HUES48 (cell line): ENCODE results near the gene IPO8.

Source experiments
- H3K27ac ChIP-seq: one replicate; pipeline ENCODE4 v1.7.0; 2013; ENCODE audit warnings: low read depth, low read length, inconsistent platforms
- H3K27me3 ChIP-seq: 2 replicates; pipeline ENCODE4 v1.6.1; 2013; ENCODE audit warnings: mild to moderate bottlenecking, low read length; ENCODE audit not compliant: control insufficient read depth, insufficient read depth
- H3K36me3 ChIP-seq: 2 replicates; pipeline ENCODE4 v1.6.1; 2013; ENCODE audit warnings: low read length; ENCODE audit not compliant: control insufficient read depth, insufficient read depth
- H3K4me1 ChIP-seq: 2 replicates; pipeline ENCODE4 v1.6.1; 2013; ENCODE audit warnings: mild to moderate bottlenecking, low read length; ENCODE audit not compliant: control insufficient read depth, insufficient read depth
- H3K4me3 ChIP-seq: 2 replicates; pipeline ENCODE4 v1.5.1; 2013; ENCODE audit warnings: mild to moderate bottlenecking, low read depth, low read length
- H3K9ac ChIP-seq: 2 replicates; pipeline ENCODE4 v1.6.1; 2013; ENCODE audit warnings: mild to moderate bottlenecking, low read depth, low read length, moderate library complexity
- H3K9me3 ChIP-seq: 2 replicates; pipeline ENCODE4 v1.6.1; 2013; ENCODE audit warnings: low read length; ENCODE audit not compliant: control insufficient read depth, insufficient read depth

The IPO8 gene

DNA sequence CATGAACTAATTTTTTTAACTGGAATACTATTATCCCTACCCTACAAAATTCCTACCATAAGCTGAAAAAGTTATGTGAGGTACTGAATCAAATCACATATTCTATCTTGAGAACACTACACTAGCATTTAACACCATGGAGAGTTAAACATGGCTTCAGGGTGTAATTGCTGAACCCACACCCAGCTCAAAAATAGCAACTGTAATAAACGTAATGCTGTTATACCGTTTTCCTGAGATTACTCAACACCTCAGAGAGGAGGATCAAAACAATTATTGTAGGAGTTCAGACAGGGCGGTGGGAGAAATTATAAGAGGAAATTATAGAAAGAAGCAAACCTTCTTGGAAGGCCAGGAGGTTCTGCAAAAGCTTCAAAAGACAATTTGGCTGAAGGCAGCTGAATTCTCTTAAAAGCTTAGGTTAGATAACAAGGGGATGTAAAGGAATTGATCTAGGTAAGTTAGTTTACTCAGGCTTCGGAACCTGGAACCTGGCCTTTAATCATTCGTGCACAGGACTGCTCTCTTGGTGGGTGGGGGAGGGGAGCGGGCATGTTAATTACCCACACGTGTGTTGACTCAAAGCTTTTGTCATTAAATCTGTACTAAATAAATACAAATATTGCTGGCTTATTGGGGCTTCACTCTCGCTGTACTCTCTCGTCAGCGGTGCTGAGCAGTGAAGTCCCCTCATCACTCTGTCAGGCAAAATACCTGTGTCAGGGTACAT is 12.1 kb upstream of the IPO8 start:
- Histone ChIP-seq H3K36me3 (peaks cover 40% of the 10 kb centered on the region), H3K4me1 (0 out of 2 replicates have a peak, but pooled peaks cover 5% of the 10 kb centered on the region), H3K9ac (no peak overlapping the region), H3K4me3 (no peak overlapping the region), H3K27me3 (no peaks in the 10 kb centered on the region), H3K9me3 (no peaks in the 10 kb centered on the region), H3K27ac (no peak overlapping the region)

DNA sequence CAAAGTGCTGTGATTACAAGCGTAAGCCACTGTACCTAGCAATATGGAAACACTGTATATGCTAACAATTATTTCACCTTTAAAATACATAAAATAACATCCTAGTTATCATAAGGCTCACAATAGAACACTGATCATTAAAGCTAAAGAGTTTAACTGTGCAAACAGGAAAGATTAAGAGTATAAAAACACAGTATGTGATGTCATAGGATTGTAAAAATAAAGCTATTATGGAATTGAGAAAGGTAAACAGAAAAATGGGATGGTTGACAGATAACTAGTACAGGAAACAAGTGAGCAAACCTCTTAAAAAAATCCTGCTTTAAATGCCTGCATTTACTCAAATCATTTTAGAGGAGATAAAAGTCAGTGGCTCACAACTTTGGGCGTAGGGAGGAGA is 10.8 kb upstream of the IPO8 start:
- H3K9ac ChIP-seq, result no peak overlapping the region
- H3K4me1 ChIP-seq, result 0 out of 2 replicates have a peak, but pooled peaks cover 5% of the 10 kb centered on the region
- H3K36me3 ChIP-seq, result peaks cover 28% of the 10 kb centered on the region
- no peak overlapping the region for H3K4me3 ChIP-seq
- H3K27ac ChIP-seq, result no peak overlapping the region
- no peaks in the 10 kb centered on the region for H3K27me3 ChIP-seq
- no peaks in the 10 kb centered on the region for H3K9me3 ChIP-seq

DNA sequence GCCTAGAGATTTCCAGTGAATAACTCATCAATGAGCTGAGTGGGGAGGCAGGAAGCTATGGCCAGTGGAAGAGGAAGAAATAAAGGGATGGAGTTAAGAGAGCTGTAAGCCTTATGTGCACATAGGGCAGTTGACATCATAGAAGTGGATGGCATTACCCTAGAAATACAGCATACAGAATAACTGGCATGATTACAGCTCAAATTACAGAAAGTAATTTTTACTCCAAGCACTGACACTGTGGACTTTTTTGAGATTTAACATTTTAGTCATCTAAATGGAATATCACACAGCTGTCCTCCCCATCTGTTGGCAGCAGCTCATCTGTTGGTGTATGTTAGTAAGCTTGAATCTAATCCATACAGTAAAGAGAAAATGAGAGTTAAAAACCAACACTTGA is 5.4 kb upstream of the IPO8 start:
- no peaks in the 10 kb centered on the region for H3K9me3 ChIP-seq
- H3K4me3 ChIP-seq, result no peak overlapping the region
- H3K27ac ChIP-seq, result no peak overlapping the region
- peaks cover 12% of the 10 kb centered on the region for H3K4me1 ChIP-seq
- no peaks in the 10 kb centered on the region for H3K36me3 ChIP-seq
- H3K27me3 ChIP-seq, result no peaks in the 10 kb centered on the region
- H3K9ac ChIP-seq, result no peak overlapping the region

DNA sequence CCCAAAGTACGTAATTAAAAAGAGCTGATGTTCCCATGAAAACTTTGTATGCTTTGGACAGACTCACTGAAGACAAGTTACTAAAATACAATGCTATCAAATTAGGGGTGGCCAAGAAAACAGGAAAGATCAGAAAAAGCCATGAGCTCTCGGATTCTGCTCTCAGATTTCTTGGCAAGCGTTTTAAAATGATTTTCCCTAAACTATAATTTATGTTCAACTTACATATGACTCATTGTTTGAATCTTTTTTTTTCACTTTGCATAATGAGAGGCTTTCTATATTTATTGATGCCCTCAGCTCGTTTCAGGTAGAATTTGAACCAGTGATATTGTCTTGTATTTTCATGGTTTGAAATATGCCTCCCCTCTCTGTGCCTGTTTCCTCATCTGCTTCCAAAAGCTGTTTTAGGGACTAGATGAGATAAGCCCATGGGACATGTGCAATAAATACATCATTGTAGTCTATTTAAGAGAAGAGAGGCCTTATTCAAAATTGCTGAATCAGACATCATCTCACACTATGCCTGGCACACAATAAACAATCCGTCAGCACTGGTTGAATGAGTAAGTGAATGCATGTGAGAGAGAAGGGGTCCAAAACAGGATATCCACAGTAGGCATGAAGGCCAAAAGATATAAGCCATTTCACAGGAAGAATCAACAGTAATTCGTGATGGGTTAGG is 4.7 kb upstream of the IPO8 start:
- Histone ChIP-seq H3K9me3 (no peaks in the 10 kb centered on the region), H3K27ac (no peak overlapping the region), H3K4me3 (no peak overlapping the region)

DNA sequence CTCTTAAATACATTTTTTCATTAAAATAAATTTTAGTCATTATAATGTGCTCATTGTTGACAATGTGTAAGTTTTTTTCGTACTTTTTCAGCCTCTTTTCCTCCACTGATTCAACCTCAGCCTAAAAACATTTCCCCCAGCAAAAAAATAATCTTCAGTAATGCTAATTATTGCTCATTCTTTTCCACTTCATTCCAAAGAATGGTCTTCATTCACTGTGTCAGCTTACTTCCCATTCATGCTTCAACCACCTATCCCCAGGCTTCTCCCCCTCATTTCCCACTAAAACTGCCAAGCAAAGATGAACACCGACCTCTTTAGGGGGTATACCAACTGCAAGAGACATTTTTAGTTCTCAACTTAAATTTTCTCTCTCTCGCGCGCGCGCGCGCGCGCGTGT is 2.7 kb upstream of the IPO8 start:
- no peak overlapping the region for H3K9ac ChIP-seq
- H3K27ac ChIP-seq, result no peak overlapping the region
- H3K9me3 ChIP-seq, result no peaks in the 10 kb centered on the region
- H3K27me3 ChIP-seq, result no peaks in the 10 kb centered on the region
- peaks cover 23% of the 10 kb centered on the region for H3K4me1 ChIP-seq
- no peaks in the 10 kb centered on the region for H3K36me3 ChIP-seq
- H3K4me3 ChIP-seq, result no peak overlapping the region

More for the DNA sequence above, 4.7 kb upstream of the IPO8 start:
- no peak overlapping the region for H3K9ac ChIP-seq
- H3K36me3 ChIP-seq, result no peaks in the 10 kb centered on the region
- no peaks in the 10 kb centered on the region for H3K27me3 ChIP-seq
- H3K4me1 ChIP-seq, result peaks cover 13% of the 10 kb centered on the region

DNA sequence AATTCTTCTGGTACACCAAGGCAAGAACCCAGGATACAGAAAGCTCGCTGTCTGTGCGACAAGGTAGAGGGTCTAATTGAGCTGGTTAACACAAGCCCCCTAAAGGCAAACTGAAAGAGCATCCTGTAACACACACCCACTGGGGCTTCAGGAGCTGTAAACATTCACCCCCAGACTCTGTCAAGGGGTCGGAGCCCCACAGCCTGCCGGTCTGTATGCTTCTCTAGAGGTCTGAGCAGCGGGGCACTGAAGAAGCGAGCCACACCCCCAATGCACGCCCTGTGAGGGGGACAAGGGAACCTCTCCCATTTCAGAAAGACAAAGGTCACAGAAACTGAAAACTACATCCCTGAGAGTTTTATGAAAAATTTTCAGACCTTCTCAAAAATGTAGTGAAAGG is 1.3 kb upstream of the IPO8 start:
- H3K27ac ChIP-seq, result no peak overlapping the region
- no peak overlapping the region for H3K9ac ChIP-seq
- H3K4me1 ChIP-seq, result peaks cover 23% of the 10 kb centered on the region
- no peaks in the 10 kb centered on the region for H3K36me3 ChIP-seq
- no peak overlapping the region for H3K4me3 ChIP-seq
- H3K9me3 ChIP-seq, result no peaks in the 10 kb centered on the region
- no peaks in the 10 kb centered on the region for H3K27me3 ChIP-seq

DNA sequence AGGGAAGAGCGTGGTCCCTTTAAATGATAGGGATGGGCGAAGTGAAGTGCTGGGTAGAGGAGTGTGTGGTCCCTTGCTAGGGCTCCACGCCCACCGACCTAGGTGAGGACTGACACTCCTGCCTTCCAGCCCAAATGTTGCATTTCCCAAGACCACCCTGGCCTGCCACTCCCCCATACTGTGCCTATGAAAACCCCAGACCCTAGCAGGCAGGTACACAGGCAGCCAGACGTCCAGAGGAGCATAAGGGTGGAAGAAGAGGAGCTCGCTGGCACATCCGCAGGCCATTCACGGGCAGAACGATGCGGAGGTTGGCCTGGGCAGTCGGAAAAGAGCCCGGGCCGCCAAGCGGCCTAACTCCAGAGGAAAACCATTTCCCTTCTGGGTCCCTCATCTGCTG is 817 bp upstream of the IPO8 start:
- Histone ChIP-seq H3K4me1 (peaks cover 23% of the 10 kb centered on the region), H3K9ac (no peak overlapping the region), H3K27me3 (no peaks in the 10 kb centered on the region), H3K4me3 (peak overlapping the region; percentile 91), H3K36me3 (no peaks in the 10 kb centered on the region), H3K27ac (no peak overlapping the region), H3K9me3 (no peaks in the 10 kb centered on the region)

DNA sequence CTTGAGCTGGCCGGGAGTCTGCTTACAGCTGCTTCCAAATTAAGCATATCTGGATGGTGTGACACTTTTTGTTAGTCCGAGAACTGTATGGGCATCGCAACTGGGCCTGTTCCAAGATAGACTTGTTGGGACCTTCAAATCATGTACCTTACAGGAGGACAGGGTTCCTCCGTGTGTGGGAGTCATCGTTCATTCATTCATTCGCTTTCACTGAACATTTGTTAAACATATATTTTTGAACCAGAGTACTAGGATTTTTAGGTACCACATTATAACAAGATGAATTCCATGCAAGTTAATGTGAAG is 387 bp upstream of the IPO8 start:
- no peak overlapping the region for H3K9ac ChIP-seq
- H3K4me1 ChIP-seq, result peaks cover 27% of the 10 kb centered on the region
- H3K36me3 ChIP-seq, result no peaks in the 10 kb centered on the region
- H3K9me3 ChIP-seq, result no peaks in the 10 kb centered on the region
- peak overlapping the region; percentile 70 for H3K27ac ChIP-seq
- peak overlapping the region; percentile 91 for H3K4me3 ChIP-seq
- no peaks in the 10 kb centered on the region for H3K27me3 ChIP-seq

DNA sequence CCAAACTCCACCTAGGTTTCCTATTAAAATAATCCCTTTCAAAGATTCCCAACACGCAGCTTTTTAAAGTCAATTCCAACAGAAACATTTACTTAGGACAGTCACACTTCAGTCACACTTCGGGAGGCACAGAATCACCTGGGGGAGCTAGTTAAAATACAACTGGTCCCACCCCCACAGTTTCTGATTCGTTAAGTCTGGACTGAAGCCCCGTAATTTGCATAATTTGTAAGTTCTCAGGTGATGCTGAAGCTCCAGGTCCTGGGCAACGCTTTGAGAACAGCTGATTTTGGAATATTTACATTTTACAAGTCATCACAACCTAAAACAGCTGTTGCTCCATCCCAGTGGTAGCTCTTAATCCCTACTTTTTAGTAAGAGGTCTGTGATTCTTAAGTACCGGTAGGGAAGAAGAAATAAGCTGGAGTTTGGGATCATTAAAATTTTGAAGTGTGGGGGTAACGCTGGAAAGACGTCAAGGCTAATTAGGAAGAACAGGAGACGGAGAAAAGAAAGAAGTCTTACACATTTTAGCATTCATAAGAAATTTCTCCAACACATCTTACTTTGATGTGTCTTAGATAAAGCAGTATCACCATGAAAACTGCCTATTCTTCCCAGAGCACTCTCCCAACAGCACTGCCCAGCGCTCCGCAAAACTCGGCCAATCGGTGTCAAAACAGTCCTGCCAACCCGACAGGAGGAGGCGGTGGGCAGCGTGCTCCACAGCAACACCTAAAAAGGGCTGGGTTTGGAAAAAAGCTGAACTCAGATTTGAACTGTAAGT is 1.1 kb downstream of the IPO8 start:
- Histone ChIP-seq H3K4me3 (peak overlapping the region; percentile 91), H3K4me1 (peaks cover 28% of the 10 kb centered on the region), H3K9me3 (no peaks in the 10 kb centered on the region), H3K27ac (peak overlapping the region; percentile 63), H3K27me3 (no peaks in the 10 kb centered on the region), H3K36me3 (no peaks in the 10 kb centered on the region; the same call in 1 of the 2 replicates), H3K9ac (peak overlapping the region; percentile 57)

DNA sequence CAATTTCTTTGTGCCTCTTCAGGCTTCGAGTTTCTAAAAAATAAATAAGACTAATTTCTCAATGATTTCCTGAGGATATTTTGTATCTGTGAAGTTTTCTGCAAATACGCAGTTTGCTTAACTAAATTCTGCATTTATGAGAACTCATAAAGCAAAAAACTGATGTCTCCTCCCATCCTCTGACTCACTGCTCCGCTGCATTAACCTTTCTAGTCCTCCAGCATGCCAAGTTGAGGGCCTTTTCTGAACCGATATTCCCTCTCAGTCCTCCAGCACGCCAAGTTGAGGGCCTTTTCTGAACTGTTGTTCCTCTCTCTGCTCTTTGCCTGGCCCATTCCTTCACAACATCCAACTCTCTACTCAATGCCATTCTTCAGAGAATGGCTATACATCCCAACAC is 3.2 kb downstream of the IPO8 start:
- Histone ChIP-seq H3K4me1 (peaks cover 28% of the 10 kb centered on the region), H3K9ac (no peak overlapping the region), H3K36me3 (no peaks in the 10 kb centered on the region; the same call in 1 of the 2 replicates), H3K9me3 (no peaks in the 10 kb centered on the region), H3K27ac (no peak overlapping the region), H3K4me3 (no peak overlapping the region), H3K27me3 (no peaks in the 10 kb centered on the region)
